MCF 10A (cell line): ENCODE data around the gene PARD3B. TPM values are rescaled to one million over a fixed set of nuclear protein-coding genes. Genes with fewer than 3 reads are reported as not detected.

Experiments
- BruUV-seq: library from RNA; stranded (reverse); fragments of 400-500 nt; replicated peaks from 2 replicates; lab custom pipeline; 2021; lab: Mats Ljungman, UMichigan
- CTCF ChIA-PET: fragments of 300-600 bp; sonication (Branson Sonifier 250); formaldehyde crosslinking; extraction: SDS; loops from one replicate; lab custom pipeline; 2021; ENCODE audit warnings: antibody characterized with exemption, inconsistent platforms; lab: Yijun Ruan, JAX
- POLR2A ChIA-PET: fragments of 300-600, 350-650 bp; sonication (Branson Sonifier 250); formaldehyde crosslinking; extraction: SDS; loops from one replicate; lab custom pipeline; 2020; ENCODE audit warnings: antibody characterized with exemption, inconsistent platforms; lab: Yijun Ruan, JAX
- DNase-seq: peaks from one replicate; pipeline ENCODE4 v3.0.0-alpha.2; 2018; ENCODE audit not compliant: unreplicated experiment
- H3K27ac Mint-ChIP-seq: one replicate; pipeline ENCODE4 v1.8.0; 2022; ENCODE audit warnings: mild to moderate bottlenecking, low read depth, mixed read lengths; ENCODE audit not compliant: unreplicated experiment
- H3K27me3 Mint-ChIP-seq: one replicate; pipeline ENCODE4 v1.8.0; 2022; ENCODE audit warnings: mixed read lengths; ENCODE audit not compliant: insufficient read depth, unreplicated experiment
- H3K36me3 Mint-ChIP-seq: one replicate; pipeline ENCODE4 v1.8.0; 2022; ENCODE audit warnings: mild to moderate bottlenecking, moderate library complexity, mixed read lengths; ENCODE audit not compliant: insufficient read depth, unreplicated experiment
- H3K4me1 Mint-ChIP-seq: one replicate; pipeline ENCODE4 v1.8.0; 2022; ENCODE audit warnings: mixed read lengths; ENCODE audit not compliant: insufficient read depth, unreplicated experiment
- H3K4me3 Mint-ChIP-seq: one replicate; pipeline ENCODE4 v1.8.0; 2022; ENCODE audit warnings: mild to moderate bottlenecking, moderate library complexity, mixed read lengths; ENCODE audit not compliant: unreplicated experiment
- H3K9me3 Mint-ChIP-seq: one replicate; pipeline ENCODE4 v1.8.0; 2022; ENCODE audit warnings: mixed read lengths; ENCODE audit not compliant: unreplicated experiment
- intact Hi-C: fragments of 100-400 bp; cut with micrococcal nuclease; formaldehyde crosslinking; loops from 2 replicates; pipeline ENCODE4 v1.14.1; 2022
- total RNA-seq: library from RNA; stranded (reverse); gene quantifications from 2 replicates; pipeline ENCODE4 v1.2.3, GENCODE V29; 2022
- TF ChIP-seq, protein P1 (sequence below): fragments of 200-600 bp; IDR thresholded peaks from one replicate; pipeline ENCODE4 v1.8.0; 2022; ENCODE audit warnings: antibody characterized with exemption, mild to moderate bottlenecking; ENCODE audit not compliant: unreplicated experiment

The PARD3B gene
- total RNA-seq, 1 experiment from 2014 or later = 11.6 TPM

GRCh38 chr2:205297368-205297767 is 752.1 kb downstream of the PARD3B start:
- Mint-ChIP-seq H3K27ac (no peak overlapping the region), H3K36me3 (no peaks in the 10 kb centered on the region), H3K27me3 (no peaks in the 10 kb centered on the region), H3K9me3 (no peaks in the 10 kb centered on the region), H3K4me1 (no peaks in the 10 kb centered on the region), H3K4me3 (no peak overlapping the region)
- CTCF ChIA-PET = interaction anchor here (1.0 kb wide), 1 partner anchor 651 kb away, joined by 3 read pairs; no protein-coding TSS in a partner anchor
- no TSS peak for BruUV-seq
- TF ChIP-seq, protein P1, sequence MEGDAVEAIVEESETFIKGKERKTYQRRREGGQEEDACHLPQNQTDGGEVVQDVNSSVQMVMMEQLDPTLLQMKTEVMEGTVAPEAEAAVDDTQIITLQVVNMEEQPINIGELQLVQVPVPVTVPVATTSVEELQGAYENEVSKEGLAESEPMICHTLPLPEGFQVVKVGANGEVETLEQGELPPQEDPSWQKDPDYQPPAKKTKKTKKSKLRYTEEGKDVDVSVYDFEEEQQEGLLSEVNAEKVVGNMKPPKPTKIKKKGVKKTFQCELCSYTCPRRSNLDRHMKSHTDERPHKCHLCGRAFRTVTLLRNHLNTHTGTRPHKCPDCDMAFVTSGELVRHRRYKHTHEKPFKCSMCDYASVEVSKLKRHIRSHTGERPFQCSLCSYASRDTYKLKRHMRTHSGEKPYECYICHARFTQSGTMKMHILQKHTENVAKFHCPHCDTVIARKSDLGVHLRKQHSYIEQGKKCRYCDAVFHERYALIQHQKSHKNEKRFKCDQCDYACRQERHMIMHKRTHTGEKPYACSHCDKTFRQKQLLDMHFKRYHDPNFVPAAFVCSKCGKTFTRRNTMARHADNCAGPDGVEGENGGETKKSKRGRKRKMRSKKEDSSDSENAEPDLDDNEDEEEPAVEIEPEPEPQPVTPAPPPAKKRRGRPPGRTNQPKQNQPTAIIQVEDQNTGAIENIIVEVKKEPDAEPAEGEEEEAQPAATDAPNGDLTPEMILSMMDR = no peak
- POLR2A ChIA-PET = no interaction called here
- no peak for DNase-seq
- intact Hi-C loops = no loop called here

DNA sequence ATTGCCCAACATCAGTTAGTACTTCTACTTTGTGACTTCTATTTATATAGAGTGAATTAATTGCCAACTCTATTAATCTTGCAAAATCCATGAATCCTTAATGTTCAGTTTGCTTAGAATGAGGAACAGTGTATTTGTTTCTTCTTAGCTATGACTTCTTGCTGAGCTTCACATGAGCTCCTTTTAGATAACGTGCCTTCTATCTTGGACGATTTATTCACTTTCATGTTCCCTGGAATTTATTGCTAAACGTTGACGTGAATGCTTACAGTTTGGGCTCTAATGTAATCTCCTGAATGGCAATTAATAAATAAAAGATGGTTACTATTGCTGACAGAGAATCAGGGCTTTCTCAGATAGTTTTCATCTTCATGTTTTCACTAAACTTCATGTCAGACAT is 752.6 kb downstream of the PARD3B start:
- POLR2A ChIA-PET = no interaction called here
- BruUV-seq = no TSS peak
- CTCF ChIA-PET = interaction anchor here (0.7 kb wide), 1 partner anchor 103 kb away, joined by 3 read pairs; no protein-coding TSS in a partner anchor
- Mint-ChIP-seq H3K27ac (no peak overlapping the region), H3K9me3 (no peaks in the 10 kb centered on the region), H3K4me3 (no peak overlapping the region), H3K4me1 (no peaks in the 10 kb centered on the region), H3K36me3 (no peaks in the 10 kb centered on the region), H3K27me3 (no peaks in the 10 kb centered on the region)
- DNase-seq = no peak
- TF ChIP-seq, protein P1 = no peak
- intact Hi-C loops = no loop called here

- Mint-ChIP-seq H3K27ac (no peak overlapping the region), H3K4me3 (no peak overlapping the region), H3K27me3 (no peaks in the 10 kb centered on the region), H3K36me3 (no peaks in the 10 kb centered on the region), H3K4me1 (peaks cover 4% of the 10 kb centered on the region), H3K9me3 (no peaks in the 10 kb centered on the region)
- ChIA-PET CTCF (no interaction called here), POLR2A (no interaction called here)
- BruUV-seq = no TSS peak
- intact Hi-C loops = no loop called here
- TF ChIP-seq, protein P1 = no peak
- no peak for DNase-seq
These were observed 765.9 kb downstream of the PARD3B start for GRCh38 chr2:205311201-205311600.

DNA sequence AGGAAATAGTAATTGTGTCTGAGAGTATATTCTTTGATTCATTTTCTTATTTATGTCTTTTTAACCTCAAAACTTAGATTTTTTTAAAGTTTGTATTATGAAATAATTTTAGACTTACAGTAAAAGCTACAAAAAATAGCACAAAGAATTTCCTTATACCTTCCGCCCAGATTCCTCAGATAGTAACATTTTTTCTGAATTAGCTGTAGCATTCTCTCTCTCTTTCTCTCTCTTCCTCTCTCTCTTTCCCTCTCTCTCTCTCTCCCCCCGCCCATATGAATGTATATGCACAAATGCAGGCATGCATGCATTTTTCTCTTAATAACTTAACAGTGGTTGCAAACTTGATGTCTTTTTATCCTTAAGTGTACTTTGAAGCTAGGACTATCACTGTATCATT is 776.0 kb downstream of the PARD3B start:
- no peak overlapping the region for H3K27ac Mint-ChIP-seq
- H3K4me1 Mint-ChIP-seq = peaks cover 5% of the 10 kb centered on the region
- intact Hi-C loops = no loop called here
- H3K4me3 Mint-ChIP-seq = no peak overlapping the region
- H3K36me3 Mint-ChIP-seq = no peaks in the 10 kb centered on the region
- no peaks in the 10 kb centered on the region for H3K27me3 Mint-ChIP-seq
- CTCF ChIA-PET = interaction anchor here (0.7 to 1.4 kb wide), 3 partner anchors 12 to 354 kb away, joined by 3 to 8 read pairs (median 3); no protein-coding TSS in a partner anchor
- TF ChIP-seq, protein P1 = no peak
- no peak for DNase-seq
- BruUV-seq = no TSS peak
- H3K9me3 Mint-ChIP-seq = no peaks in the 10 kb centered on the region
- POLR2A ChIA-PET = interaction anchor here (0.7 kb wide), 1 partner anchor 307 kb away, joined by 3 read pairs; no protein-coding TSS in a partner anchor
